K562 (cell line): Measurements from ENCODE around the gene PRDM16. TPM values are rescaled to one million over a fixed set of nuclear protein-coding genes. Genes with fewer than 3 reads are reported as not detected.

Source experiments
- ATAC-seq: fragments of 200-7000 bp; cut with Tn5 transposase; 3 replicates; pipeline ENCODE4 v1.9.1; 2020; ENCODE audit warnings: moderate library complexity
- BruUV-seq: library from RNA; stranded (reverse); fragments of 400-500 nt; replicated peaks from 2 replicates; lab custom pipeline; 2021; lab: Mats Ljungman, UMichigan
- CTCF ChIA-PET: fragments of 300-600 bp; formaldehyde crosslinking; extraction: SDS; loops from one replicate; lab custom pipeline; 2021; ENCODE audit warnings: low intra/inter-chr PET ratio; lab: Yijun Ruan, JAX
- POLR2A ChIA-PET: fragments of 300-600, 350-650 bp; sonication (Branson Sonifier 250); formaldehyde crosslinking; extraction: SDS; loops from one replicate; lab custom pipeline; 2021; ENCODE audit warnings: antibody characterized with exemption, inconsistent platforms; lab: Yijun Ruan, JAX
- DNase-seq, 4 experiments: peaks; one replicate each; pipeline versions ENCODE4 v3.0.0 to v3.0.0-alpha.2; 2011 to 2018; ENCODE audit warnings: low spot score in 3 of 4, mixed read lengths in 3 of 4; ENCODE audit errors: extremely low read depth in 1 of 4
- FAIRE-seq: peaks from 2 replicates; lab custom pipeline; 2011; peaks lifted over from hg19 to GRCh38; lab: Jason Lieb, UNC
- H2AFZ ChIP-seq: 2 replicates; pipeline ENCODE4 v1.6.0; 2011; ENCODE audit warnings: low read depth, low read length, control low read depth, inconsistent platforms
- H3K27ac ChIP-seq: fragments of 200-600 bp; 3 replicates; pipeline ENCODE4 v1.8.0; 2011; ENCODE audit warnings: low read depth, mild to moderate bottlenecking, control low read depth, inconsistent platforms, low read length, moderate library complexity, mixed read lengths; ENCODE audit errors: extremely low read depth
- H3K27me3 ChIP-seq, 2 experiments: fragments of 300-600 bp in 1 of 2; 2 replicates in 1 of 2; 3 replicates in 1 of 2; pipeline versions ENCODE4 v1.6.0 to v1.8.0; 2011; ENCODE audit warnings: inconsistent platforms in 2 of 2, low read length in 2 of 2, mild to moderate bottlenecking in 1 of 2, mixed read lengths in 1 of 2, moderate library complexity in 1 of 2; ENCODE audit not compliant: control insufficient read depth in 2 of 2, insufficient read depth in 2 of 2
- H3K36me3 ChIP-seq: fragments of 300-600 bp; 3 replicates; pipeline ENCODE4 v1.8.0; 2011; ENCODE audit warnings: mild to moderate bottlenecking, low read length, inconsistent platforms; ENCODE audit not compliant: control insufficient read depth, insufficient read depth
- H3K4me1 ChIP-seq, 2 experiments: fragments of 200-600 bp in 1 of 2; replicated peaks in 1 of 2; 2 replicates in 1 of 2; 3 replicates in 1 of 2; pipeline versions ENCODE4 v1.5.1 to v1.8.0; 2011; ENCODE audit warnings: inconsistent platforms in 2 of 2, low read length in 2 of 2, mild to moderate bottlenecking in 1 of 2, mixed read lengths in 1 of 2, moderate library complexity in 1 of 2; ENCODE audit not compliant: control insufficient read depth in 2 of 2, insufficient read depth in 2 of 2
- H3K4me2 ChIP-seq: 2 replicates; pipeline ENCODE4 v1.6.1; 2011; ENCODE audit warnings: low read length, control low read depth, inconsistent platforms, mixed read lengths; ENCODE audit not compliant: insufficient read depth
- H3K4me3 ChIP-seq: fragments of 200-600 bp; sonication (generic), shearing (Covaris generic); 2 replicates; pipeline ENCODE4 v1.5.1; 2016; ENCODE audit warnings: control low read depth, inconsistent platforms
- H3K79me2 ChIP-seq: fragments of 200-600 bp; 3 replicates; pipeline ENCODE4 v1.8.0; 2011; ENCODE audit warnings: low read length, inconsistent platforms; ENCODE audit not compliant: control insufficient read depth, insufficient read depth
- H3K9ac ChIP-seq, 2 experiments: 2 replicates each; pipeline versions ENCODE4 v1.6.0 to v1.6.1; 2011; ENCODE audit warnings: low read depth in 2 of 2, low read length in 2 of 2, control low read depth in 1 of 2, inconsistent platforms in 1 of 2, mild to moderate bottlenecking in 1 of 2, mixed read lengths in 1 of 2; ENCODE audit not compliant: insufficient read depth in 1 of 2
- H3K9me1 ChIP-seq: one replicate; pipeline ENCODE4 v1.6.0; 2011; ENCODE audit warnings: inconsistent platforms, mild to moderate bottlenecking, low read length, moderate library complexity; ENCODE audit not compliant: control insufficient read depth, insufficient read depth
- H3K9me3 ChIP-seq: replicated peaks from 2 replicates; pipeline ENCODE4 v1.5.1; 2011; ENCODE audit warnings: low read depth, low read length, inconsistent platforms; ENCODE audit not compliant: control insufficient read depth, insufficient read depth
- H4K20me1 ChIP-seq: replicated peaks from 2 replicates; pipeline ENCODE4 v1.6.1; 2011; ENCODE audit warnings: low read length, inconsistent platforms, mixed read lengths; ENCODE audit not compliant: control insufficient read depth, insufficient read depth
- CBX5 ChIP-seq: IDR thresholded peaks from 2 replicates; pipeline ENCODE4 v1.6.1; 2014; ENCODE audit warnings: low read depth, borderline replicate concordance
- CC2D1A ChIP-seq: fragments of 450-650 bp; IDR thresholded peaks from 2 replicates; pipeline ENCODE4 v1.6.1; 2017; ENCODE audit warnings: mild to moderate bottlenecking
- KLF13 ChIP-seq: fragments of 450-650 bp; IDR thresholded peaks from 2 replicates; pipeline ENCODE4 v1.6.1; 2016; ENCODE audit warnings: missing genetic modification characterization, low read depth, mild to moderate bottlenecking, missing compliant biosample characterization, moderate library complexity, borderline replicate concordance
- MIER1 ChIP-seq: fragments of 450-650 bp; IDR thresholded peaks from 2 replicates; pipeline ENCODE4 v1.6.1; 2016; ENCODE audit warnings: antibody characterized with exemption, mild to moderate bottlenecking, low read depth
- ZNF316 ChIP-seq: fragments of 450-650 bp; IDR thresholded peaks from 2 replicates; pipeline ENCODE4 v1.6.1; 2016
- WGBS: fragments of 100-300 bp; shearing (Covaris generic); methylation state at CpG from one replicate; pipeline ENCODE4 v1.1.6; 2016; ENCODE audit warnings: low coverage, mixed read lengths; ENCODE audit not compliant: insufficient coverage; ENCODE audit errors: missing lambda C conversion rate; 5-methylcytosine and 5-hydroxymethylcytosine counted together
- in situ Hi-C: fragments of 300-500 bp; cut with MboI; formaldehyde crosslinking; loops from 4 replicates; pipeline ENCODE4 v1.15.0; 2018; ENCODE audit warnings: inconsistent platforms, mixed read lengths
- intact Hi-C: fragments of 100-400 bp; cut with micrococcal nuclease; formaldehyde crosslinking; loops from 2 replicates; pipeline ENCODE4 v1.14.2; 2022
- polyA plus RNA-seq, 8 experiments: library from polyadenylated mRNA; depleted of rRNA in 4 of 8; stranded (reverse) in 5 of 8; unstranded in 3 of 8; fragments of >200 nt; fragmentation: Nextera tagmentation in 2 of 8; fragmentation: Illumina TruSeq in 1 of 8; extraction: Ambion mirVana in 2 of 8; extraction: Trizol in 1 of 8; gene quantifications; 2 replicates each; pipeline versions ENCODE4 v1.2.1 to v1.2.3, GENCODE V29; 2011 to 2014; ENCODE audit warnings: inconsistent platforms in 1 of 8, missing spikeins in 1 of 8
- total RNA-seq, 7 experiments: library from RNA; depleted of rRNA in 6 of 7; stranded (reverse); fragments of >200 nt in 6 of 7; fragmentation: Illumina TruSeq in 2 of 7; extraction: Trizol in 2 of 7; gene quantifications; 2 replicates each; pipeline versions ENCODE4 v1.2.1 to v1.2.3, GENCODE V29; 2011 to 2021; ENCODE audit warnings: low replicate concordance in 1 of 7
- TF ChIP-seq, protein P1 (sequence below): fragments of 450-650 bp; conservative IDR thresholded peaks from 2 replicates; pipeline ENCODE4 v1.6.1; 2016; ENCODE audit warnings: missing genetic modification characterization, low read depth, mild to moderate bottlenecking, missing compliant biosample characterization, moderate library complexity
- TF ChIP-seq, protein P2 (sequence below): fragments of 250-450 bp; sonication (Bioruptor Pico); IDR thresholded peaks from 2 replicates; pipeline ENCODE4 v1.8.0; 2021; ENCODE audit warnings: moderate library complexity, mild to moderate bottlenecking, inconsistent platforms
- TF ChIP-seq, protein P3 (sequence below): fragments of 250-450 bp; sonication (Bioruptor Pico); IDR thresholded peaks from 2 replicates; pipeline ENCODE4 v1.9.0; 2021; ENCODE audit warnings: mild to moderate bottlenecking

PRDM16 gene
- total and polyA plus RNA-seq, 9 of the 15 experiments (the other 6 are each of a cell fraction or from before 2014, with no cell fraction given) = 0.10 to 0.27 TPM; not detected in 7

DNA sequence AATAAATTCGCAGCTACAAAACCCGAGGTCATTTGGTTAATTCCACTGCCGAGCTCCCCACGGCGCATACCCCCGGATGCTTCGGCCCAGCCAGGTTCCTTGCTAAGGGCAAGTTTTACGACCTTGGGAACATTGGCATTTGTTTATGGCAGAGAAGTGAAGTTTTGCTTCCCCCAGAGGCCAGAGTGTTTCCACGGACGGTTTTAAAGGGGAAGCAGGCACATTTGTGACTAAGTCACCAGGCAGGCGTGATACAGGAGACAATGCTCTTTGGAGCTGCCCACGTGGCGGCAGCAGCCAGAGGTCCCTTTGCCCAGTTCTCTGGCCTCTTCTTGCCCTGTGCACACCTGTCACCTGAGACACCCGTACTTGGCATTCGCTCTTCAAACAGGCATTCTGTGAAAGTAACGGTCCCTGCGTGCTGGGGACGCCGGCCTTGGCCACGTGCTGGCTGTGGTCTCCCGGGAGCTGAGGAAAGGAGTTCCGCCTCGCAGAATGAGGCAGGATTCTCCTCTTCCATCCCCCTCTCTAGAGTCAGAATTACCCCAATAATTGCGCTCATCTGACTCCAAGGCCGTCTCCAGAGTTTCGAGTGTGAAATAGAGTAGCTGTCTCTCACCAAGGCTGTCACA is 138.3 kb downstream of the PRDM16 start:
- H3K79me2 ChIP-seq = no peaks in the 10 kb centered on the region
- no peak overlapping the region for H3K4me2 ChIP-seq
- peaks cover 47 to 86% of the 10 kb centered on the region in 2 experiments for H3K27me3 ChIP-seq
- no peaks in the 10 kb centered on the region for H3K36me3 ChIP-seq
- H3K9me3 ChIP-seq = no peaks in the 10 kb centered on the region
- FAIRE-seq (no peak), DNase-seq (no peak), ATAC-seq (no peak)
- under 1% methylated on average over 26 of the region's 26 CpGs for WGBS
- no peaks in the 10 kb centered on the region for H3K9me1 ChIP-seq
- TF ChIP-seq KLF13 (tag) (no peak), CBX5 (no peak), MIER1 (no peak), CC2D1A (no peak), ZNF316 (no peak)
- TF ChIP-seq, protein P1, sequence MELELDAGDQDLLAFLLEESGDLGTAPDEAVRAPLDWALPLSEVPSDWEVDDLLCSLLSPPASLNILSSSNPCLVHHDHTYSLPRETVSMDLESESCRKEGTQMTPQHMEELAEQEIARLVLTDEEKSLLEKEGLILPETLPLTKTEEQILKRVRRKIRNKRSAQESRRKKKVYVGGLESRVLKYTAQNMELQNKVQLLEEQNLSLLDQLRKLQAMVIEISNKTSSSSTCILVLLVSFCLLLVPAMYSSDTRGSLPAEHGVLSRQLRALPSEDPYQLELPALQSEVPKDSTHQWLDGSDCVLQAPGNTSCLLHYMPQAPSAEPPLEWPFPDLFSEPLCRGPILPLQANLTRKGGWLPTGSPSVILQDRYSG (tag) = no peak
- TF ChIP-seq, protein P2, sequence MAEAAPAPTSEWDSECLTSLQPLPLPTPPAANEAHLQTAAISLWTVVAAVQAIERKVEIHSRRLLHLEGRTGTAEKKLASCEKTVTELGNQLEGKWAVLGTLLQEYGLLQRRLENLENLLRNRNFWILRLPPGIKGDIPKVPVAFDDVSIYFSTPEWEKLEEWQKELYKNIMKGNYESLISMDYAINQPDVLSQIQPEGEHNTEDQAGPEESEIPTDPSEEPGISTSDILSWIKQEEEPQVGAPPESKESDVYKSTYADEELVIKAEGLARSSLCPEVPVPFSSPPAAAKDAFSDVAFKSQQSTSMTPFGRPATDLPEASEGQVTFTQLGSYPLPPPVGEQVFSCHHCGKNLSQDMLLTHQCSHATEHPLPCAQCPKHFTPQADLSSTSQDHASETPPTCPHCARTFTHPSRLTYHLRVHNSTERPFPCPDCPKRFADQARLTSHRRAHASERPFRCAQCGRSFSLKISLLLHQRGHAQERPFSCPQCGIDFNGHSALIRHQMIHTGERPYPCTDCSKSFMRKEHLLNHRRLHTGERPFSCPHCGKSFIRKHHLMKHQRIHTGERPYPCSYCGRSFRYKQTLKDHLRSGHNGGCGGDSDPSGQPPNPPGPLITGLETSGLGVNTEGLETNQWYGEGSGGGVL = no peak
- TF ChIP-seq, protein P3, sequence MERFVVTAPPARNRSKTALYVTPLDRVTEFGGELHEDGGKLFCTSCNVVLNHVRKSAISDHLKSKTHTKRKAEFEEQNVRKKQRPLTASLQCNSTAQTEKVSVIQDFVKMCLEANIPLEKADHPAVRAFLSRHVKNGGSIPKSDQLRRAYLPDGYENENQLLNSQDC (CRISPR knock-in tag) = no peak
- no TSS peak for BruUV-seq
- peaks cover 19% of the 10 kb centered on the region; the same call in 1 of the 2 replicates for H4K20me1 ChIP-seq
- intact Hi-C loops = no loop called here
- H3K4me3 ChIP-seq = no peak overlapping the region
- H3K9ac ChIP-seq = no peak overlapping the region
- in situ Hi-C loops = no loop called here
- no peaks in the 10 kb centered on the region; a peak in 1 of 5 replicates for H3K4me1 ChIP-seq
- no peak overlapping the region for H2AFZ ChIP-seq
- ChIA-PET POLR2A (interaction anchor here (1.2 kb wide), 1 partner anchor 8 kb away, joined by 4 read pairs; no protein-coding TSS in a partner anchor), CTCF (no interaction called here)
- no peak overlapping the region for H3K27ac ChIP-seq
